Sciatic nerve (tissue), 2 donors: ENCODE results near the gene PBXIP1. TPM values are rescaled to one million over a fixed set of nuclear protein-coding genes. Genes with fewer than 3 reads are reported as not detected.
A peak's percentile ranks its signal among the peaks of the same experiment; 100 is the strongest.

Experiments used
- ATAC-seq: fragments of 200-7000 bp; cut with Tn5 transposase; one replicate; pipeline ENCODE4 v1.9.1; 2020; ENCODE audit warnings: mild to moderate bottlenecking, moderate library complexity
- DNase-seq: peaks from one replicate; pipeline ENCODE4 v3.0.0-alpha.2; 2020; ENCODE audit warnings: low spot score
- intact Hi-C: fragments of 100-400 bp; cut with DNase I; formaldehyde crosslinking; loops from one replicate; pipeline ENCODE4 v1.14.2; 2022
- total RNA-seq: library from RNA; stranded (reverse); fragmentation: NEBNext Ultra II Directional; extraction: Animal tissue kit (Norgen Biotek cat#: 25700); gene quantifications from one replicate; pipeline ENCODE4 v1.2.1, GENCODE V29; 2021
- donor health status: DM: no; HTN: no; CAD: no.
- donor health status: DM: no; HTN: no; CAD: no.

Gene PBXIP1
- total RNA-seq, 1 donor from 2014 or later: 71.1 TPM

DNA sequence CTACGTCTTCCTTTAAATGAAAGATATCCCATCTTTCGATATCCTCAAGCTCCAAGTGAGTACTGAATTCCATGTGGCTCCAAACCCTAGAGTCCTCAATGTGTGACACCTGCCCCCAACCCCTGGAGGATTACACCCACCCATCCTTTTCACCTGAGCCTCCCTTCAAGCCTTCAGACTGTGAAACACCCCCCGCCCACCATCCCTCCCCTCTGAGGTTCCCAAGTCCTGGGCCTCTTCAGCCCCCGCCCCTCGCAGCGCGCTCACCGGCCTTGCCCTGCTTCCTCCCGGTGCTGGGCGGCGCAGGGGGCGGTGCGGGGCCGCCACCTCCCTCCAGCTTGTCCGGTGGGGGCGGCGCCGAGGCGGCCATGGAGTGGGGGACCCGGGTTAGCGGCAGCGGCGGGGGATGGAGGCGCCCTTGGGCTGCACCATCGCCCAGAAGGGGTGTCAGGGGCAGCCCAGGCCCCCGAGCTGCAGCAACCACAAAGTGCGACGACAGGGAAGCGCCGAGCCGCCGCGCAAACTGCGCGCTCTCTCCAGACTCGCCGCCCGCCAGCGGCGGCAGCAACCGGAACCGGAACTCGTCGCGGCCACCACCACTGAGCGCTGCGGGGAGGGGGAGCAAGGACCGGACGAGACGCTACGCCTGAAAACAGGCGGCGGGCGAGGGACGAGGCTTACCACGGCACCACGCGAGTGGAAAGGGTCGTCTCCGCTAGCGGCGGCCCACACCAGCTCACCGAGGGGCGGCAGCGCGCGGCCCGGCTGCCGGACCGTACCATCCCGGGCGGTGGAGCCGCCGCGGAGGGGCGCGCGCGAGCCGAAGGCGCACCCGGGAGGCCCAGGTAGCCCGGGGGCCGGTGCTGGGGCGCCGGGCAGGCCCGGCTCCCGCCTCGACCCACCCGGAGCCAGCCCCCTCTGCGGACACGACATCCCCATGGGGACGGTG is 5.6 kb upstream of the PBXIP1 start, which contains the start of gene PYGO2:
Gene PYGO2, minus strand, starts transcription at position 576 of the 949 bp plus-strand sequence. Its CDS starts 206 bp downstream, at position 370.
- intact Hi-C loops: loop anchor here (2.0 kb wide), 1 partner anchor 33 kb away; no protein-coding TSS in a partner anchor
- peak; percentile 90 for DNase-seq
- peak; percentile 84 for ATAC-seq

DNA sequence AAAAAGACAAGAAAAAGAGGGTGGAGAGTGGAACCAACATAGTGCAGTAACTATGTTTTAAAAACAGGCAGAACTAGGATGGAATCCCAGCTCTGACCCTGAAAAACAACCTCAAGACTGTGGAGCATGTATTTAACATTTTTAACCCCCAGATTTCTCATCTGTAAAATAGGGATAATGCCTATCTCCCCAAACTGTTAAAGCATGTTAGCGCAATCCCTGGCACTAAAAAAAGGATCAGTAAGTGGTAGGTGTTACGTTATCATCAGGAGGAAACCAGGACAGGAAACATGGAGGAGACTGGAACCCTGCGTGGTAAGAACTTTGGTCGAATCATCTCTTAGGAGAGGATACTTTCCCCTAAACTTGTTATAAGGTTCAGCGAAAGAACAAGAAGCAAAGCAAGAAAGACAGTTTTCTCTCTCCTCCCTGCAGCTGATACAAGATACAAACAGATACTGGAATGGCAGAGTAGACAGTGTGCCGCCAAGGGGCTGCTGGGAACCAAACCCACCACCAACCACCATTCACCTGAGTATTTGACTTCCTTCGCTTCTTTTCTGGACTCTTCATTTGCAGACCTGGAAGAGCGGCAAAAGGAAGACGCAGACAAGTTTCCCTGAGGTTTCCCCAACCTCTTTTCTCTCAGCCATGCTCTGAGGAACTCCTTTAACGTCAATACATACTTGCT is 4.7 kb upstream of the PBXIP1 start:
- ATAC-seq (no peak), DNase-seq (no peak)

DNA sequence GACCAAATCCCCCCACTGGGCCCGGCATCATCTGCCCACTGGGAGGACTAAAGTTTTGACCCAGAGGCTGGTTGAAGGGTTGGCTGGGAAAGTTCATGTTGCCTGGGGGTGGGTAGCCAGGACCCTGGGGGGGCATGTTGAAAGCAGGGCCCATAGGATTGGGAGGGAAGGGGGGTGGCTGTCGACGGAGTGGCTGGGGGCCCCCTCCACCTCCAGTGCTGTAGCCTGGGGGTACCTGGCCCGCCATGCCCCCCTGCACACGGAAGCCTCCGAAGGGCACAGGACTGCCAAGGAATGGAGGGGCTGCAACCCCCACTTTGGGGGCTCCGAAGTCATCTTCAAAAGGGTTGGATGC is 3.5 kb upstream of the PBXIP1 start:
- no peak for ATAC-seq
- intact Hi-C loops: loop anchor here (10.0 kb wide), 1 partner anchor 95 kb away; the partner anchor contains the start of gene ADAM15
- DNase-seq: no peak

More for the DNA sequence above, 4.7 kb upstream of the PBXIP1 start:
- intact Hi-C loops: no loop called here

DNA sequence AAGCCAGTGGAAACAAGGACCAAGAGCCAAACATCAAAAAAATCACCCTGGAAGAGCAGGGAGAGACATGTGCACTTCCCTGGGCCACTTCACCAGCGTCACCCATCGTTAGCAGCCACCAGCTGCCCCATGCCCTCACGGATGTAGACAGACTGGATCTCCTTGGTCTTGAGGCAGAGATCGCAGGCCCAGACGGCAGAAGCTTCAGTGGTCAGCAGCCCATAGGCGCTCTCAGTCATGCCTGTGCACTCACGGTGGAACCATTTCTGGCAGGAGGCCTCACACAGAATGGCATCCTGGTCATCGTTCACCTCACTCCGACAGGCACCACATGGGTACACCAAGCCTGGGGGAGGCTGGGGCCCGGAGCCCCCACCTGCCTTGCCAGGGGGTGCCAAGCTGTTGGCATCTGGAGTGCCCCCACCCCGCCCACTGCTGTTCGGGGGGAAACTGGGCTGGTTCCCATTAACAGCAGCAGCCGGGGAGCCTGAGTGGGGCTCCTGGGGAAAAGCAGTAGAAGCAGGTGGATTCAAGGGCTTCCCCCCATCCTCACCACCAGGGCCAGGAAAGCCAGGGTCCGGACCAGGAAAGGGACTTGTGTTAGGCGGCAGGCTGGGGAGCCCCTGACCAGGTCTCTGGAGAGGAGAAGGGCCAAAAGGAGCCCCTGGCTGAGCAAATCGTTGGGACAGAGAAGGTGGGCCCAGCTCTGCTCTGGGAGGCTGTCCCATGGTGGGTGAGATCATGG is 3.0 kb upstream of the PBXIP1 start:
- DNase-seq: no peak
- ATAC-seq: no peak
- intact Hi-C loops: loop anchor here (10.0 kb wide), 1 partner anchor 96 kb away; the partner anchor contains the start of gene ADAM15

DNA sequence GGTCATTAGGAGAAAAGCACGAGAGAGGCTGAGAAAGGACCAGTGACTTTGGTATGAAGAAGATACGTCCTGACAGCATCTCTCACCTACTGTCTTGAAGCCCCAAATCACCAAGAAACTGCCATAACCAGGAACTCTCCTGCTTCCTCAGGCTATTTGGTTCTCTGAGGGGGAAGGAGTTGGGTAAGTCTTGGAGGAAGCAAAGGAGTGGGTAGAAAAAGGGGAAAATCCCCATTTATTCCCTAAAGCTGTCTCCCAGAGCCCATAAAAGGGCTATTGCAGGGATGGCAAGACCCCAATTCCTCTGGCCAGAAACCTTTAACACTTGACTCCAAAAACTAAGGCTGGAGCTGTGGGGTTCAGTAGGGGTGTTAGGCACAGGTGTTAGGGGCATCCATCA is 2.1 kb upstream of the PBXIP1 start:
- intact Hi-C loops: loop anchor here (10.0 kb wide), 1 partner anchor 97 kb away; the partner anchor contains the start of gene ADAM15
- ATAC-seq: no peak

DNA sequence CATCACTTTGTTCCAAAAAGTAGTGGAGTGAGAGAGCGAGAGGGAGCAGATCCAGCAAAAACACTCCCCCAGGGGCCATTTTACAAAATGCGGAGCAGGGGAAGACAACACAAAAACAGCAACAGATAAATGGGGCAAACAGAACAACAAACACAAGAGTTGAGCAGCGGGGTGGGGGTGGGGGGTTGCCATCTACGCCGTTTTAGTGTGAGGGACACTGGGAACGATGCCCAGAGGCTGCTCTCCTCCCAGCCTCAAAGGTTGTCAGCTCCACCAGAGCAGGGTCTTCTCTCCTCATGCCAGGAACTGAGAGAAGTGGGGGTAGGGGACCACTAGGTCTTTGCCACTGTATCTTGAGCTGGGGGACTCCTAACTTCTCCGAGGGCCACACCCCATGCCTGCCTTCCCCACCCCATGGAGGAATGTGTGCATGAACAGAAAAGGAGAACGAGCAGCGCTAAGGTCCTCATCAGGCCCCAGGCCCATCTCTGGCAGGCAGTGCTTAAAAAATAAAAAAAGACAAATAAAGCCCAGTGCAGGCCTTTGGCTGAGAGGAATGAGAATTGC is 1.3 kb upstream of the PBXIP1 start:
- no peak for DNase-seq
- no peak for ATAC-seq
- intact Hi-C loops: loop anchor here (10.0 kb wide), 1 partner anchor 98 kb away; the partner anchor contains the start of gene ADAM15

More for the DNA sequence above, 2.1 kb upstream of the PBXIP1 start:
- no peak for DNase-seq

DNA sequence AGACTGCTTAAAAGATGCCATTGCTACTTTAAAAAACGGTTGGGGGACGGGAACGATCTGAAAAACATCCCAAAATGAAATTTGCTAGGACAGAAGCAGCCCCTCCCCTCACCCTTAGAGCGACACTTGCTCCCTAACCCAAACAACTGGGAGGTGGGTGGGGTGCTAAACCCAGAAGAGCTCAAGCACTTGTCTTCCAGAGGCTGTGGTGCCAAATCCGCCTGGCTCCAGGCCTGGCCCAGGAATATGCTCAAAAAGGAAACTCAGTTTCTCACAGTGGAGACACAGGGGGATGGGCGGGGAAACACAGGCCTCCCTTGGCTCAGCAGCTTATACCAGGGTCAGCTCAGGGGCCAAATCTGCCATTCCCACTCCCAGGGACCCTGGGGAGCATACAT is 644 bp upstream of the PBXIP1 start:
- DNase-seq (no peak), ATAC-seq (peak; percentile 53)
- intact Hi-C loops: loop anchor here (10.0 kb wide), 1 partner anchor 98 kb away; the partner anchor contains the start of gene ADAM15

DNA sequence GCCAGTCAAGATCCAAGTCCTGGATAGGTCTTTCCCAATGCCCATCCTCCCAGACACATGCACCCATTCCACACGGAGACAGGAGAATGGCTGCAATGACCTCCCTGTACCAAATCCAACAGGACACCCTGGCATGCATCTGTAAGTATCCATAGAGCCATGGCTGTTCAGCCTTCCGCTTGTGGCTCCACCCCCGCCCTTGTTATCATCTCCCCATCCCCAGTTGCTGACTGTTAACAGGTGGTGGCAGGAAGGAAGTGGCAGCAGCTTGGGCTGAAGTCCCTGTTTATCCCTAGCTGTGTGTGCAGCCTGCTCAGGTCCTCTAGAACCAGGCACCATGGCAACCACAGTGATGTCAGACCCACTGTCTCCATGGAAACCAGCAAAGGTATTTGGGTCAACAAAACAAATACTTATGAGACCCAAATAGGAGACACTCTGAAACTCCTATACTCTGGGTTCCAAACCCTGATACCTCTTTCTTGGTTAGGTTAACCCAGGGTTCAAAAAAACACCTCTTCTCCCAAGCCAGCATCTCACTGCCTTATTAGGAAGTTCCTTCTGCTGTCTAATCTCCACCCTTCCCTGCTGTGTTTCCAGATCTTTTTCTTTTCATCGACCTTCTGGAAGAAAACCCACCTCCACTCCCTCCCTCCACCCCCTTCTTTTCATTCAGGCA is 721 bp downstream of the PBXIP1 start:
- ATAC-seq: peak; percentile 11
- intact Hi-C loops: loop anchor here (10.0 kb wide), 1 partner anchor 100 kb away; the partner anchor contains the start of gene ADAM15

DNA sequence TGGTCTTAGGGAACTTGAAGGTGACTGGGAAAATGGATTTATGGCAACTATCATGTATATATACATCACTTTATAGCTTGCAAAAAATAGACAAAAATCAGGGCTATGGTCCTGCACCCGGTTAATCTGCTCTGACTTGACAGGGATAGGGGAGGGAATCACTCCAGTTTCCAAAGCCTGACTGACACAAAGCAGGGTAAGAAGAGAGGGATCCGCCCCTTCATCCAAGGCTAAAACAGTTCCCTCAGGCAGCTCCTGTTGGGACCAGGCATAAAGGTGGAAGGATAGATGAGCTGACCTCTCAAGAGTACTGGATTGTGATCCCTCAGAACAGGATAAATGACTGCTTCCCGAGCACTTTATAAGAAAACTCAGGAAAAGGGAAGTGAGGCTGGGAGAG is 1.4 kb downstream of the PBXIP1 start:
- ATAC-seq (no peak), DNase-seq (no peak)
- intact Hi-C loops: loop anchor here (10.0 kb wide), 1 partner anchor 100 kb away; the partner anchor contains the start of gene ADAM15

More for the DNA sequence above, 721 bp downstream of the PBXIP1 start:
- no peak for DNase-seq

DNA sequence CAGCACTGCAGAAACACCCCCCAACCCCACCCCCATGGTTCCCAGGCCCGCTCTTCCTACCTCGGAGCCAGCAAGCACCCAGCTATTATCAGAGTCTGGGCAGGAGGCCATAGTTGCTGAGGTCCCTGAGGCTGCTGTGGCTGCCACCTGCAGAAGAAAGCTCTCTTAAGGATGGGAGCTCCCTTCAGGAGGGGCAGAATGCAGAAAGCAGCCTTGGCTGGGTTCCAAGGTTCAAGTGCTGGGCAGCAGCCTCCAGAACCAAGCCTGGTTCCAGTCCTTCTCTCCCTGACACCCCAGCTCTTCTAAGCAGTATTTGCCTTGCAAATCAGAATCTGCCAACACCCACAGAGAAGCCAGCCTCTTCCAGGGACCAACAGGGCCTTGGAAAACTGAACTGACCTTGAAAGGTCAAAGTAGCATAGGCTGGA is 2.3 kb downstream of the PBXIP1 start:
- ATAC-seq (no peak), DNase-seq (no peak)
- intact Hi-C loops: loop anchor here (10.0 kb wide), 1 partner anchor 101 kb away; the partner anchor contains the start of gene ADAM15

DNA sequence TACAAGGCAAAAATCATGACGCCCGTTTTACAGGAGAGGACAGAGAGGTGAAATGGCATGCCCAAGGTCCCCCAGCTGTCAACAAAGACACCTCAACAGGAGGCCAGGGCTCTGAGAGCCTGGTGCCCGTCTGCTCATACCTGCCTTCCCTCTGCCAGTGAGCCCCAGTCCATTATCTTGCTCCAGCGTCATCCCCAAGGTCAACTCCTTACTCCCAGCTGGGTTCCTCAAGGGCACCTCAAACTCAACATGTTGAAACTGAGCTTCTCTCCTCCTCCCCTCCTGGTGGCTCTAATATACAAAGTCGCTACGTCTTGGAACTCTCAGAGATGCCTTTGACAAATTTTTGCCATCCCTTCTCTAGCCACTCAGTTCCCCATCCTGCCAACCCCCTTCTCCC is 3.2 kb downstream of the PBXIP1 start:
- intact Hi-C loops: loop anchor here (10.0 kb wide), 1 partner anchor 102 kb away; the partner anchor contains the start of gene ADAM15
- DNase-seq (no peak), ATAC-seq (no peak)

DNA sequence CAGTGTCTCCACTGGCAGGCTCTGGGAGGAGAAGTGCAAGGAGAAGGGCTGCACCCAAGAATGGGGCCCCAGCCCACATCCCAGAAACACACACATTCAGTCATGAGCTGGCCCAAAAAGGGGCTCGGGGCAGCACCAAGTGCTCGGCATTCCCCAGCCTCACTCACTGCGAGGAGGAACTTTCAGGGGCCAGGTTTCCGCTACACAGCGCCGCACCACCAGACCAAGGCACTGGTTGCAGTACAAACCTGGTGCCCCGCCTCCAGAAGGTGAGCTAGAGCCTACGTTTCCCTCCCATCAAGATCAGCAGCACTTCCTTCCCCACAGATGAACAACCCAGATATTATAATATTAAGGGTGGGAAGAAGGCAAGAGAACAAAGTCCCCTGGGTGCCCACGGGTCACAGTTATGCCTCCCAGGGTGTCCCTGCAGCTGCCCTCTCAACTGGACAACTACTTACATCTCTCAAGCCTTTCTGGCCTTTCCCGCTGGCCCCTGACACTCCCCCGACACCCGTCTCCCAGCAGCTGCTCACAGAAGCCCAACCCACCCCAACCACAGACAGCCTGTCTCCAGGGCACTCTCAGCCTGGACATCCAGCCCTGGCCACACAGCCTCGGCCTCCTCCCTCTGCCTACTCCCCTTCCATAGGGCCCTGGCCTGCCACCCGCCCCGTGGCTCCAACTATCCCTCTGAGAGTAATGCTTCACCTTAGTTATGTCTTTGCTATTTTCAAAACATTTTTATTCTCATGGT is 3.8 kb downstream of the PBXIP1 start:
- DNase-seq (no peak), ATAC-seq (no peak)
- intact Hi-C loops: loop anchor here (10.0 kb wide), 1 partner anchor 103 kb away; the partner anchor contains the start of gene ADAM15

DNA sequence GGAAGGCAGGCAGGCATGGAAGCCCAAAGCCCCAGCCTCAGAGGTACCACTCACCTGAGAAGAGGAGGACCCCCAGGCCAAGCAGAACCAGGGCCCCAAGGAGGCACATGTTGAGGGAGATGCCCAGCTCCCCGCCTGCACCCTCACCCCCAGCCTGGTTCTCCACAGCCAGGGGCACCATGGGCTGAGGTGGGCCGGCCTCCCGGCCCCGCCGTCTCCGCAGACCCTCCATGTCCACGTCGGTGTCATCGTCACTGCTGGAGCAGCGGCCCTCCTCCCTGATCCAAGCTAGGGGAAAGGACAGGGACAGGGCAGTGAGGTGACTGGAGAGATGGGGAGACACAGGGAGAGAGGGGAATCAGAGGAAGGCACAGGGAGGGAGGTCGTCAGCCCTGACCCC is 7.8 kb downstream of the PBXIP1 start:
- no peak for DNase-seq
- intact Hi-C loops: no loop called here
- no peak for ATAC-seq

DNA sequence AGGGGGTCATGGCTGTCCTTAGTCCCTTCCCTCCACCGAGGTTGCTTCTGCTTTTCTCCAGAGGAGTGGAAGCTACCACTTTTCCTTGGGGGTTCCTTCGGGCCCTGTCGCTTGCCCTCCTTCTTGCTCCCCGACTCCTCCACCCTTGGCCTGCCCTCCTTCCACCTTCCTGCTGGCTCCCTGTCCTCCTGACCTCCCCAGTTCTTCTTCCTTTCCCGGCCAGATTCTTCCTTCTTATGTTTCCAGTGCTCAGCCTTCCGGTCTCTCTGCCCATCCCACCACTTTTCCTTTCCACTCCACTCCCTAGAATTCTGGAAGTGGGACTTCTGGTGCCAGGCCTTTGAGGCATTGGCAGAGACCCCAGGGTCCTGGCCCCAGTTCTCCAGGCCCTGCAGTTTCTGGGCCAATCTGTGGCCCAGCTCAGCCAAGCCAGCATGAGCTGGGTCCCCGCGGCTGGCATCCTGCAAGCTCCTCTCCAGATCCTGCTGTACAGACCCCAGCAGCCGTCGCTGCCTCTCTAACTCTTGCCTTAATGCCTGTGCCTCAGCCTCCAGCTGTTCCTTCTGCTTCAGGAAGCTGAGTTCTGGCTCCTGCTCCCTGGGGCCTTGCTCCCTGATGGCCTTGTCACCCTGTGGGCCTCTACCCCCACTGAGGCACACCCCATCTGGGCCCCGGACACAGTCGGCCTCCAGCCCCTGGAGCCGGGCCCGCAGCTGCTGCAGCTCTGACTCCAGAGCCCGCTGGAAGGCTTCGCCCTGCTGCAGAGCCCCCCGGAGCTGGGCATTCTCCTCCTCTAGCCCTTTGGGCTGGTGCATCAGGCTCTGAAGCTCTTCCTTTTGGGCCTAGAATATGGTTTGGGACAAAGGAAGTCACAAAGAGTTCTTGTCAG is 9.7 kb downstream of the PBXIP1 start:
- intact Hi-C loops: no loop called here
- DNase-seq: no peak
- no peak for ATAC-seq

DNA sequence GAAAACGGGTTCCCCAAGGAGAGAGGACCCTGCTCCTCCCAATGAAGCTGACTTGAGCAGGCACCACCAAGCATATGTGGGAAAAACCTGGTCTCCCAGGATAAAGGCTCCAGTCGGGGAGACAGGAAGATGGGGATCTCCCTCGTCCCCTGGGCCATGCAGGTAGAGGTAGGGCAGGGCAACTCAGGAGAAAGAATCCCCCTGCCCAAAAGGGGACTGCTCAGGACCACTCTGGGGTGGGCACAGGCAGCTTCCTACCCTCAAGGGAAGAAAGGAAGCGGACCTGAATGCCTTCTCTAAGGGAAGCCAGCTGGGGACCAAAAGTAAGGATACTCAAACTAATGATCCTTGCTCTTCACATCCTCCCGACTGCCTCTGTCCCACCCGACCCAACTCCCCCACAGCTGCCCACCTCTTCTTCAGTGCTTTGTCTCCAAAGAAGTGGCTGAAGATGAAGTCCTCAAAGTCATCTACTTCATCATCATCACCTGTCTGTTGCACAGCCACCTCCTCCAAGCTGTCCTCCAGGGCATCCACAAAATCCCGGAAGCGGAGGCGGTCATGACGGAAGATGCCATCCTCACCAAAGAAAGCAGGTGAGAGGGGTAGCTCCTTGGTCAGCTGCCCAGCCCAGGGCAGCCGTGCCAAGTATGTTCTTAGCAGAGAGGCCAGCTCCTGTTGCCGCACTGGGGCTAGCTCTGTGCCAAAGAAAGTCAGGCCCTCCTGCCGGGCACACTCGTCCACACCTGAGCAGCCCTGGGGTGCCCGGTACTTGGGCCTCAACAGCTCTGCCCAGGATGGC is 10.5 kb downstream of the PBXIP1 start:
- intact Hi-C loops: no loop called here
- DNase-seq: no peak

More for the DNA sequence above, 10.5 kb downstream of the PBXIP1 start:
- ATAC-seq: no peak
